MV-4-11 (cell line): Measurements from ENCODE around the gene ACD.
A peak's percentile ranks its signal among the peaks of the same experiment; 100 is the strongest.

Experiments used
- DNase-seq: peaks from one replicate; lab custom pipeline; 2025; lab: John Stamatoyannopoulos, UW

Gene ACD

DNA sequence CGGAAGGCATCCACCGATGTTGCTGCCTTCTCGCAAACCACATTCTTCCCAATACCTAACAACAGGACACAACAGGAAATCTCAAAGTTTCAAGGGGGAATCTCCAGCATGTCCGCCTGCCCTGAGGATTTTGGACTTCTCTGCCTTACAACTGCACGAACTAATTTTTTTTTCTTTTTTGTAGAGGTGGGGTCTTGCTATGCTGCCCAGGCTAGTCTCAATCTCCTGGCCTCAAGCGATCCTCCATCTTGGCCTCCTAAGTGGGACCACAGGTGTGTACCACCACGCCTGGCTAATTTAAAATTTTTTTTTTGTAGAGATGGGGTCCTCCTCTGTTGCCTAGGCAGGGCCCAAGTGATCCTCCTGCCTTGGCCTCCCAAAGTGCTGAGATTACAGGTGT is 15.9 kb upstream of the ACD start:
- no peak for DNase-seq

DNA sequence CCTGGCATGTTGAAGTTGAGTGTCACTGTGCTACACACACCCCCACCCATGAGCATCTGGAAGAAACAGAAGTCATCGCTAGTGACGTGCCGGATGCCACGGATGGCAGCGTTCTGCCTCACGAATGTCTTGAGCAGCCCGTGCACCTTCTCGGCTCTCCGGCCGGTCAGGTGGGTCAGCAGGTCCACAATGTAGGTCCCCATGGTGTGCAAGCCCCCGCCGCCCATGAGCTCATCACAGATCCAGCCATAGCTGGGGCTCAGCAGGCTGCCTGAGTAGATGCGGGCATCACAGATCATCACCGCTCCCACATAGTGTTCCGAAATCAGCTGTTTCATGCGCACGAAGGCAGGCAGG is 15.5 kb upstream of the ACD start:
- DNase-seq = no peak

DNA sequence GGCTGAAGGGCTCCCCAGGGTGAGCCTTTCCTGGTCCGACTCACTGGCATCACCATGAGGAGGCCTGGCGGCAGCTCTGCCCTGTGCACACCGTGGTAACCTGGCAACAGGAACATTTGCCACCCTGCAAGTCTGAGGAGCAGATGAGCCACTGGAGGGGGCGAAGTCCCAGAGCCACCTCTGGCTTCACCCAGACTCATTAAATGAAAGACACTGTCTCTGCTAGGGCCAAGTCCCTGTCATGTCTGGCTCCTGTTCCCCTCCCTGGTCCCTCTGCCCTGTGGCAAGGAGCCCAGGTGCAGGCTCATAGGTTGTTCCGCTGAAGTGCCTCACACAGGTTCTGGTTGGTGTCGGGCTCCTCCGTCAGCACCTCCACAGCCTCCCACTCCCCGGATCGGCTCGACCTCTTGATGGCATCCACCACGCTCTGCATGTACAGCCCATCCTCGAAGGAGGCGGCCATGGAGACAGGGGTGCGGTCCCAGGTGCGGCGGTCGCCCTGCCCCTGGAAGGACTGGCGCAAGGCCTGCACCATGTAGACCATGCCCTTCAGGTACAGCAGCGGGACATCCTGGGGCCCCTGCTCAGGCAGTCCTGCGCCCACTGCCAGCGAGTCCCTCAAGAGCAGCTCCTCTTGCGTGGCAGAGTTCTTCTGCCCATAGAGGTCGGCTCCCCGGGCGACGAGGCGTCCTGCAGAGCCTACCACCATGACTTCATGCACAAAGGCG is 15.0 kb upstream of the ACD start:
- DNase-seq = no peak

DNA sequence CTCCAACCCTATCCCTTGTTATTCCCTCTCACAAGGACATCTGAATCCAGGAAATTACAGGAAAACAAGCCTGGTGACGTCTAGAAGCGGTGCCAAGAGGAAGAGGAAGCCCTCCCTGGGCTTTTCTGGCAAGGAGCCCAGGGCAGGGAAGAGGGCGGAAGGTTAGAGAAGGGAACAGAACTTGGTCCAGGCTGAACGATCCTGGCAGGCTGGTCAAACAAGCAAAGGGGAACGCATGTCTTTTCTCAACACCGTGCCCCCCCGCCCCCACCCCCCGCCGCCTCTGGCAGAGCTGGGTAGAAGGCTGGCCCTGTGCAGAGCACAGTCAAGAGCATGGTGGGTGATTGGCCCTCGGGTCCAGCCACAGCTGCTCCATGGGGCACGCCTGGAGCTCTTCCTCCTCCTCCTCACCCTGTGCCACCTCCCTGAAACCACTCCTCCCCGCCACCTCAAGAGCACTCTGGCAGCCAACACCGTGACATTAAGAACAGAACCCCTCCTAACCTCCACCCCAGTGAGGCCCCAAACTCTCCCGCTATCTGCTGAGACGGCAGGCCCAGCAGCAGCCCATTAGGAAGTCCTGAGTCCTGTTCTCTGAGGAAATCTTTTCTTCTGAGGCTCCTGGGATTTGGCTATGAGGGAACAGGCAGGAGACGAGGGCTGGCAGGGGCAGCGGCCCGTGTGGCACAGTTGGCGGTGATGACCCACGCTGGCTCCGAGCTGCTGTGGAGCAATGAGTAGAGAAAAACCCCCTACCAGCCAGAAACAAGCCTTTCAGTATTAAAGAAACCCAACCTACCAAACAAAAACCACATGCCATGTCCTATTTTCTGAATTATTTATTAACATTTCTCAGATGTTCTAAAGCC is 13.9 kb upstream of the ACD start:
- peak; percentile 60 for DNase-seq

DNA sequence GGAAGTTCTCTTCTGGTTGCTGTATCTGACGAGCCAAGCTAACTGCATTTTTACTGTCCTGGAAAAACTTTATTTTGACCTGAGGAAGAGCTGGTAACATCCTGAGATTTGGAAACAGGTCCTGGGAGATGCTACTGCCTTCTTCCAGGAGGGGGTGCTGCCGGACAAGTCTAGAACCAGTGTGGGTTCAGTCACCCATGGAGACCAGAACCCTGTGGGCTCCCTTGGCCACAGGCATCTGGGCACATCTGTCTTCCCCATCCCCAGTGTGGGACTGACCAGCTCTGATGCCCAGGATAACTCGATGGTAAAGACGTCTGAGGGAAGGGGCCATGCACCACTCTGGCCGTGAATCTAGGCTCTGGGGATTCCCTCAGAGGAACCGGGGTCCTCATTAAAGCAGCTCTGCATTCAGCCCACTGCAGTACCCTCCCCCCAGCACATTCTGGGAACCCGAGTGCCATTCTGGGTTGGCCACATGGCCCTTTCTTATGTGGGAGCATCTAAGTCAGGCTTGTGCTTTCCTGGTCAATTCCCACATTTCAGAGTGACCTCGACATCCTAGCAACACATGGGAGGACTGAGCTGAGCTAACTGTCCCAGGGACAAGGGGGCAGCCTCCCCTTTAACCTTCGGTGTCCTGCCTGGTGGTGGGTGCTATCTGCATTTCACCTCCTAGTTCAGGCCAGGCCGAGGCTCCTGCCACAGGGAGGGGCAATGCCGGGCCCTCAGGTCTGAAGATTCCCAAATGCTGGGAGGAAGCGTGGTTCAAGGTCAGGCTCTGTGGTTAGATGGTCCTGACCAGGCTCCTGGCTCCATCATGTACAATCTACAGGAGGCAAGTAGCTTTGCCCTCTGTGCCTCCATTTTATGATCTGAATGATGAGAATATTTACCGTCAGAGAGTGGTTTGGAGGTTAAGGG is 12.9 kb upstream of the ACD start:
- peak; percentile 76 for DNase-seq

DNA sequence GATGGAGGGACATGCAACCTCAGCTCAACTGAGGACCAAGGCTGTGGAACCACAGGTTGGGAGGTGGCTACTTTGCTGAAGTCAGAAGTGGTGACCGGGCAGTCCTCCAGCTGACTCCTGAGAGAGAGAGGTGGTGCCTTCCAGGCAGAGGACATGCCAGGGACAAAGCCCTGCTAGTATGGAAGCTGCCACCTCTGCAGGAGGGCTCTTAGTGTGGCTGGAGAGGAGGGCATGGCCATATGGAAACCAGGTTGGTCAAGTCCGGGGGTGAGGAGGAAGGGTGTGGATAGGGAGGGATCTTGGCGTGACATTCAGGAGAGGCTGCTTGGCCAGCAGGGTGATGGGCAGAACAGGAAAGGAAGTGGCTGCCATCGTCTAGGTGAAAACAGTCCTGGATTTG is 12.2 kb upstream of the ACD start:
- no peak for DNase-seq

DNA sequence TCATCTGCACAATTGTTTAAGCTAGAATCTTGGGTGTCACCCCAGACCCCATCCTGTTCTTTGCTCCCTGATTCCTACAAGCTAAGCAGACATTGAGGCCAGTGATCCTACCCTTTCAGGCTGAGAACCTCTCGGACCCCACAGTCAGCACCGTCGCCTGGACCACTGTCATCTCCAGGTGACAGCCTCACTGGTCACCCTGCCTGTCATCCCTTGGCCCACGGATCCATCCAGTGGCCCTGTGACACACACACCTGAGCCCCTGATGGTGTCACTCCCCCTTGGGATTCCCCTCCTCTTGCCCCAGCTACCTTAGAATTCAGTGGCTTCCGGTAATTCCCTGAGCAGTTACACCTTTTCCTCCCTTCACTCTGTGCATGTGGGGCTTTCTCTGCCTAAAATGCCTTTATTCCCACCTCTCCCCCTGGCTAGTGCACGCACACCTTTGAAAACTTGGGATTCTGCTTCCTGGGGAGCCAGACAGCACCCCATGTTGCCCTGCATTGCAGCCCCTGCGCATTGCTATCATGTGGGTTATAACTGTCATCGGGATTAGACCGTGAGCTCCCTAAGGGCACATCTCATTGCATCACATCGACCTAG is 9.5 kb upstream of the ACD start:
- DNase-seq = no peak

DNA sequence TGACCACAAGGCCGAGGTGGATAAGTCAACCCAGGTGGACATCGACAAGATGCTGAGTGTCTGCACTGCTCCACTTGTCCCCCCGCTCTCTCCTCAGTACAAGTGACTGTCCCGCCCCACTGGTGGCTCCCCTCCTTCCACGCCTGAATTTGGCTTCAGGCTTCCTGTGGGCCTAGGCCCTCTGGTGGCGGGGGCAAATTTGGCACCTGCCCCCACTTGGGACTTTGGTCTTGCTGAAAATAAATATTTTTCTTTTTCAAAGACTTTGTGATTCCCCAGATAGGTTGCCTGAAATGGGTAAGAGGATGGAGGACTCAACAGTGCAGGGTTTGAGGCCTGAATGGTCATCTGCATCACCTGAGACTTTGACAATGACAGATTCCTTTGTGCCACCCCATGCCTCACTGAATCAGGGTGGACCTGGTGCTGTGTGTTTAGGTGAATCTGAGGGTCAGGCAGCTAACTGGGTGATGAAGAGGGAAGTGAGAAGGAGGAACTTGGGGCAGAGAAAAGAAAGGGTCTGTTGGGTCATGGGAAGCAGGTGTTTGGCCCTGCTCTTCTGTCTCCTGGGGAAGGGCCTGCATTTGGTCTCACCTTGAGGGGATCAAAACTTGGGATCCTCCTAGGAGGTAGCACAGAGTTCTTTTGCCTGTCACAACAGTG is 8.6 kb upstream of the ACD start:
- peak; percentile 19 for DNase-seq

DNA sequence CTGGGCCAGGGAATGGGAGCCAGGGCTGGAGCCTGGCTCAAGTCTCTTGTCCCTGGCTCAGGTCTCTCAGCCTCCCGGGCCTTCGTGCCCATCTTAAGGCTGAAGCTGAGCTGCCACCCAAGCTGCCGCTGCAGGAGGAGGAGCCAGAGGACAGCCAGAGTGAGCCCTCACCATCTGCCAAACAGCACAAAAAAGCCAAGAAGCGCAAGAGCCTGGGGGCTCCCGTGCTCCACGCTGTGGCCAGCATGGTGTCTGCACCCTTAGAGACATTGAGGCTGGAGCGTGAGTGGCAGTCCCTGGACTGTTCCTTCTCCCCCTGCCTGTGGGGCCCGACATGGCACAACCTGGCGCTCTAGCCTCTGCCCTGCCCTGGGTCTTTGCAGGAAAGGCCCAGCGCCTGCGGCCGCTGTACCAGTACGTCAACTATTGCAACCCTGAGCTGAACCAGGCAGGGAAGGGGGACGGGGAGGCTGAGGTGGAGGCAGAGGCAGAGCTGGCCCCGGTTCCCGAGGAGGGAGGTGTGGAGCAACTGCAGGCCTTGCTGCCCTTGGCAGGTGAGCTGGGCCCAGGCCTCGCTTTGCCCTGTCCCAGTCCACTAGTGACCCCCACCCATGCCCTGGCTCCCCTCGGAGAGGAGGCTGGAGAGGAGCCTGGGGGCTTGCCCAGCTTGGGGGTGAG is 7.9 kb upstream of the ACD start:
- peak; percentile 95 for DNase-seq

DNA sequence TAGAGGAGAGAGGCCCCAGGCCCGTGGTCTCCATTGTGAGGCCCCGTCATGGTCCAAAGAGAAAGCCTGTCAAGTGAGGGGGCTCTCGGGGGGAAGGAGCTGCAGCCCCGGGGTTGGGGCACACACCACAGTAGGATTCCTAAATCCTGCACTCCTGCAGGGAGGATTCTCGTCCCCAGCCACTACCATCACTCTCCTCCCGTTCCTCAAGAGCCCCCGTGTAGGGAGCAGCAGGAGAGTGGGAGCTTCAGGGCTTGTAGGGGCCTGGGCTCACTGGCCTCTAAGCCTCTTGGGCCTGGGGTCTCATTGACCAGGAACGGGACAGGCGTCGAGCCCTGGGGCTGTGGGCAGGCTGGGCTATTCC is 7.4 kb upstream of the ACD start:
- DNase-seq = no peak

DNA sequence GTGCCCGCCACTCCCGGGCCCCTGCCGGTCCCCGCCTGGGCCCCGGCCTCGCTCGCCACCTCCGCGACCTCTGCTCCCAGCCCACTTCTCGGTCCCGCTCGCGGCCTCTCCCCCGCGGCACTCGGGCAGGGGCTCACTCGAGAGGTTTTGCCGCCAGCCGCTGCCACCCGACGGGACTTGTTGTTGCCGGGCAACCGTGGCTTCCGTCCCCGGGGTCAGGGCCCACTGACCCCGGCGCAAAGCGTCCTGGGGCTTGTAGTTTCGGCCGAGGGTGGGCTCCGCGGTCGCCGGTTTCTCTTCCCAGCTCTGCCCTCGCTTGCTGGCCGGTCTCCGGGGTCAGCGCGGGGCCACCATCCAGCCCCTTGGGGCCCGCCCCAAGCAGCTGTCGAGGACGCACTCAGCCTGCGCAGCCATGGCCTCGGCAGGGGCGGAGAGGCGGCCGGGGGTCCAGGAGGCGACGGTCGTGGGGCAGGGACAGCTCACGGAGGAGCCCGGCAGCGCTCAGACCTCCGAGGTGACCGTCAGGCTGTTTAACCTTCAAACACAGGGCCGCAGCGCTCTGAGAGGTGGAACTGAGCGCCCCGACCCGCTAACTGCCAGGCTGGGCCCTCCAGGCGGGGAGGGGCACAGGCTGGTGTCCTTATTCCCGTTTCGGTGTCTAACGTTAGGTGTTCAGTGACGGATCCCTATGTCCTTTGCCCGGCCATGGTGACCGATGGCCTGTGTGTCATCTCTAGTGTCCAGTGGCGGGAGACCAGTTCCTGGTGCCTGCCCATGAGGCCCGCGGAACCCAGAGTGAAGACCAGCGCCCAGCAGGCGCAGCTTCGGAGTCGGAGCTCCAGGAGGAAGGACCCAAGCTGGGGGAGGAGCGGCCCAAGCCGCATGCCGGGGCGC is 6.7 kb upstream of the ACD start, which contains the start of the genes C16orf86 and ENKD1:
C16orf86 (plus strand) TSS at position 256 of the 894 bp plus-strand sequence; CDS start at position 413, 157 bp downstream.
ENKD1 (minus strand) TSS at position 192 of the 894 bp plus-strand sequence. CDS start 308 bp downstream, outside the sequence.
- DNase-seq = peak; percentile 75

DNA sequence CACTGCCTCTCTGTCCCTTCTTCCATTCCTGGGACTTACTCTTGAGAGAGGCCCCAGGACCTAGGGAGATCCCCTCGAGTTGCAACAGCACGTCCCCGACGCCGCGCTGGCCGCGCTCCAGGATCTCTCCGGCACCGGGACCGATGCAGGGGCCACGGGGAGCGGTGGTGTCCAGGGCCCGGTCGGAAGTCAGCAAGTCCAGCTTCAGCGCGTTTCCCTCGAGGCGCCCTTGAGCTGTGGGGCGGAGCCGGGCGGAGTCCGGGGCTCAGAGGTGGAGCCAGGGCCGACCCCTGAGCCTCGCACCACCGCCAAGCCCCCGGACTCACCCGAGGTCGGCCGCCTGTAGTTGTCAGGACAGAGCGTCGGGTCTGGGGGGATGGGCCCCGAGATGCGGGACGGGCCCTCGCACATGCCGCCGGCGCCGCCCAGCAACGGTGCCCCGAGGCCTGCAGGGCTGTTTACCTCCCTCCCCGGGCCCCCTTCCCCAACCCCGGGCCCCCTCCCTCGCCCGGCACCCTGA is 6.0 kb upstream of the ACD start:
- DNase-seq = no peak

DNA sequence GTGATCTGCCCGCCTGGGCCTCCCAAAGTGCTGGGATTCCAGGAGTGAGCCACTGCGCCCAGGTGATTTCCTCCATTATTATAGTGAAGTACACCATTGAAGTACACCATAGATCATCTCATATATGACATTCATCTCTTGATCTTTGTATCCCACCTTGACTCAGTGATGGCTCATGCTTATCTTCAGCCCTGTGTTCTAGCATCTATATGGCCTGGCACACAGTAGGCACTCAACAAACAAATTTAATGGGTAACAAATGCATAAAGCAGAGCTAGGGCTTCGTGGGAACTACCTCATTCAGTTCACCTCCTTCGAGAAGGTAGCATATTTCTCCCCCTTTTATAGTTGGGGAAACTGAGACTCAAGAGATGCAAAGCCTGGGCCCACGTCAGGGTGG is 5.5 kb upstream of the ACD start:
- DNase-seq = no peak

DNA sequence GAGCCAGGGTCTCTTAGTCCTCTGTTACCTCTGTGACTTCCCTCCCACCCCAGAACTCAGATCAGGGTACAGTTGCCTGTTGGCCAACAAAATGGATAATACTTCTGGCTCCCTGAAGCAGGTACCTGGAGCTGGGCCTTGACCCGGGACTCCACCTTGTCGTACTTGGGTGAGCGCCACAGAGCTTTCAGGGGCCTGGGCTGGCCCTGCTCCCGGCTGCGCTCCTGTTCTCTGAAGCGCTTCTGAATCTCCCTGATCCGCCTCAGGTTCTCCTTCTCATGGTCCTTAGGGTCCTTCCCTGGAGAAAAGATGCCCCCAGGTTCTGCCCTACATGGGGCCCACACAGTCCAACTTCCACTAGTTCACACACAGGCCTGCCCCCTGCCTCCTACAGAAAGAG is 4.8 kb upstream of the ACD start:
- no peak for DNase-seq

DNA sequence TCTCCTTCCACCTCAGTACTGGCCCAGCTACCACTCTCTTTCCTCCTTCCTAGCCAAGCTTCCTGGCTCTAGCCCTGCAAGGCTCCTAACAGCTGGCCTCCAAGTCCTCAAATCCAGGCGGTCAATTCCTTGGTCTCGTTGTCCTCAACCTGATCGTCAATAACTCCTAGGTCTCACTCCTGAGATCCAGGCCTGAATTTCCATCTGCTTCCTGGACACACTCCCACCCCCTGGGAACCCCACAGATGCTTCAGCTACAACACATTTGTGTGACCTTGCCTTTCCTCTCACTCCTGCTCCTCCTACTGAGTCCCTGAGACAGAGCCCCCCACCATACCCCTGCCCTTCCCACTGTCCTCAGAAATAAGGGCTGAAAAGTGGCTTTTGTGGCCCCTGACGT is 4.2 kb upstream of the ACD start:
- no peak for DNase-seq

DNA sequence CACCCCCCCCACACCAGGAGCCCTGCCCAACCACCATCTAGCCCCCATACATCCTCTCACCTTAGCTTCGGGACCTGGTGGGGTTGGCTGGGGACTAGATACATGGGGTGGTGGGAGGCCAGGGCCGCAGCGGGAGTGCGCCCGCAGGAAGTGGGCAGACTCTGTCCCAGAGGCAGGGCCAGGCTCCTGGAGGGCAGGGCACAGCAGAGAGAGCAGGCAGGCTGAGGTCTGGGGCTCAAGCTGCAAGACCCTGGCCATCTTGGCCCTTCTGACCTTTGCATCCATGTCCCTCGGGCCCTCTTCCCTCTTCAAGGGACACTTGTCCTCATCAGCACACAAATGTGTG is 3.8 kb upstream of the ACD start:
- DNase-seq = no peak

DNA sequence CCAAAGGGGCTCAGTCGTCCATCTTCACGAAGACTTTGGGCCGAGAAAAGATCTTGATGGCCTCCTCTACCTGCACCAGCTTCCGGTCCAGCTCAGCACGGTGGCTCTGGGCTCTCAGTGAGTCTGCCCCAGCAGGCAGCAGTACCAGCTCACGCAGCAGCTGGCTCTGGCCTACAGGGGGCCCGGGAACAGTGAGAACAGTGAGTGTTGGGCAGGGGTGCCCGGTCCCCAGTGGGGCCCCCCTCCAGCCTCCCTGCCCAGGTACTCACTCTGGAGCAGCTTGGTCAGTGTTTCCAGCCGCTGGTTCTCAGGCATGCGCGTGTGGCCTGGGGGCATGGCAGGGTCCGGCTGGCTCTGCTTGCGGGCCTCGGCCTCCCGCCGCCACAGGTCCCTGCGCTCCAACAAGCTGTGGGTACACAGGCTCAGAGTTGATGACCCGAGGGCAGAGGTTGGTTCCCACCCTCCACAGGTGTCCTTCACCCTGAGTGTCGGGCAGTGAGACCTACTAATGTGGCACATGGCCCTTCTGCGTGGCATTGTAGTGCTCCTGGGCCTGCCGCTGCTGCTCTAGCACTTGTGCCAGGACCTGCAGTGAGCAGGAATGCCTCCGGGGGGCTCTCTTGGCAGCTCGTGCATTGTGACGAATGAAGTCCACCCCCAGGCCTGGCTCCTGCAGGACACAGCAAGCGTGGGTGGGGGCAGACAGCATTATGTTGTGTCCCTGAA is 3.3 kb upstream of the ACD start:
- peak; percentile 37 for DNase-seq

DNA sequence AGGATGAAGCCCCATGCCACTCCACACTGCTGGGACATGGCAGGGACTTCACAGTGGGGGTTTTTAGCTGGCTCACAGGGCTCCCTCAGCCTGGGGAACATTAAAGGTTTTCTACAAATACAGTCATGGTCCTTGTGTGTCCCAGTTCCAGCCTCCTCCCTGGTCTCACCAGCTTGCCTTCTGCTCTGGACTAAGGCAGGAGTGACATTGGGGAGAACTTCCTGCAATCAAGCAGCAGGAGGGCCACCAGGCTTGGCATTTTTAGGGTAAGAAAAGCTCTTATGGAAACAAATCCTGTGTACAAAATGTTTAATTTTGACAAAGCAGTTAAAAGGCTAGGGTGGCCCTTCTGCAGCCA is 2.6 kb upstream of the ACD start:
- no peak for DNase-seq
